Endothelial cell of umbilical vein (primary cell): Measurements from ENCODE around the gene IL17REL. TPM values are rescaled to one million over a fixed set of nuclear protein-coding genes. Genes with fewer than 3 reads are reported as not detected.

Experiments
- BruUV-seq: library from RNA; stranded (reverse); fragments of 400-500 nt; replicated peaks from 2 replicates; lab custom pipeline; 2021; lab: Mats Ljungman, UMichigan
- CTCF ChIA-PET: fragments of 300-600, 350-600 bp; sonication (Branson Sonifier 250); formaldehyde crosslinking; loops from one replicate; lab custom pipeline; 2021; ENCODE audit warnings: antibody characterized with exemption, inconsistent platforms; lab: Charles Lee
- POLR2A ChIA-PET: fragments of 300-600, 350-600 bp; sonication (Branson Sonifier 250); formaldehyde crosslinking; loops from one replicate; lab custom pipeline; 2021; ENCODE audit warnings: antibody characterized with exemption, inconsistent platforms; lab: Charles Lee
- DNase-seq: peaks from one replicate; pipeline ENCODE4 v3.0.0-alpha.2; 2011; ENCODE audit warnings: low read depth, low spot score
- FAIRE-seq: peaks from 2 replicates; lab custom pipeline; 2011; peaks lifted over from hg19 to GRCh38; lab: Jason Lieb, UNC
- H2AFZ ChIP-seq: 2 replicates; pipeline ENCODE4 v1.6.0; 2012; ENCODE audit warnings: low read depth, low read length, control low read depth, inconsistent platforms
- H3K27ac ChIP-seq: 2 replicates; pipeline ENCODE4 v1.5.1; 2011; ENCODE audit warnings: low read depth, mild to moderate bottlenecking, control low read depth, low read length, moderate library complexity; ENCODE audit not compliant: insufficient read depth
- H3K27me3 ChIP-seq, 2 experiments: 2 replicates each; pipeline versions ENCODE4 v1.6.0 to v1.6.1; 2011; ENCODE audit warnings: low read length in 2 of 2, mixed read lengths in 1 of 2; ENCODE audit not compliant: control insufficient read depth in 2 of 2, insufficient read depth in 2 of 2
- H3K36me3 ChIP-seq, 2 experiments: 2 replicates in 1 of 2; 3 replicates in 1 of 2; pipeline ENCODE4 v1.5.1; 2011; ENCODE audit warnings: low read length in 2 of 2, mild to moderate bottlenecking in 1 of 2, moderate library complexity in 1 of 2; ENCODE audit not compliant: control insufficient read depth in 2 of 2, insufficient read depth in 2 of 2; ENCODE audit errors: extremely low read depth in 1 of 2
- H3K4me1 ChIP-seq: 3 replicates; pipeline ENCODE4 v1.5.1; 2011; ENCODE audit warnings: mild to moderate bottlenecking, low read length; ENCODE audit not compliant: control insufficient read depth, insufficient read depth; ENCODE audit errors: extremely low read depth
- H3K4me2 ChIP-seq: 2 replicates; pipeline ENCODE4 v1.6.1; 2011; ENCODE audit warnings: low read length, control low read depth, mixed read lengths; ENCODE audit not compliant: insufficient read depth
- H3K4me3 ChIP-seq, 3 experiments: fragments of 200-600 bp in 1 of 3; sonication (generic), shearing (Covaris generic) in 1 of 3; replicated peaks in 1 of 3; 2 replicates each; pipeline ENCODE4 v1.5.1; 2011 to 2016; ENCODE audit warnings: control low read depth in 3 of 3, low read length in 3 of 3, mild to moderate bottlenecking in 2 of 3, inconsistent platforms in 1 of 3, low read depth in 1 of 3, moderate library complexity in 1 of 3; ENCODE audit not compliant: insufficient read depth in 1 of 3
- H3K79me2 ChIP-seq: 2 replicates; pipeline ENCODE4 v1.6.0; 2012; ENCODE audit warnings: low read length, inconsistent platforms; ENCODE audit not compliant: control insufficient read depth, insufficient read depth
- H3K9ac ChIP-seq: replicated peaks from 2 replicates; pipeline ENCODE3; 2011; ENCODE audit warnings: low read length, control low read depth; ENCODE audit not compliant: insufficient read depth; ENCODE audit errors: extremely low read depth
- H3K9me1 ChIP-seq: replicated peaks from 3 replicates; pipeline ENCODE4 v1.6.0; 2011; ENCODE audit warnings: mild to moderate bottlenecking, low read length; ENCODE audit not compliant: control insufficient read depth, insufficient read depth; ENCODE audit errors: extremely low read depth
- H3K9me3 ChIP-seq: replicated peaks from 2 replicates; pipeline ENCODE4 v1.5.1; 2012; ENCODE audit warnings: low read length, inconsistent platforms; ENCODE audit not compliant: control insufficient read depth, insufficient read depth
- H4K20me1 ChIP-seq: replicated peaks from 2 replicates; pipeline ENCODE3; 2011; ENCODE audit warnings: mild to moderate bottlenecking, low read length; ENCODE audit not compliant: control insufficient read depth, insufficient read depth; ENCODE audit errors: extremely low read depth
- CTCF ChIP-seq, 2 donors: IDR thresholded peaks; 1 replicate in 1 of 2; 2 replicates in 1 of 2; pipeline ENCODE4 v1.5.1; 2011; ENCODE audit warnings: low read length in 2 of 2, mild to moderate bottlenecking in 2 of 2, moderate library complexity in 2 of 2, control low read depth in 1 of 2, inconsistent platforms in 1 of 2, low read depth in 1 of 2; ENCODE audit not compliant: insufficient read depth in 1 of 2; ENCODE audit errors: extremely low read depth in 1 of 2
- JUN ChIP-seq: IDR thresholded peaks from 2 replicates; pipeline ENCODE4 v1.6.1; 2011; ENCODE audit warnings: borderline replicate concordance, low read depth; ENCODE audit not compliant: insufficient read length, insufficient read depth
- MAX ChIP-seq: IDR thresholded peaks from 2 replicates; pipeline ENCODE4 v1.6.1; 2011; ENCODE audit not compliant: insufficient read depth, insufficient read length
- dilution Hi-C: fragments of 300-500 bp; cut with MboI; formaldehyde crosslinking; loops from one replicate; pipeline ENCODE4 v1.15.0; 2019; ENCODE audit warnings: low sequenced_read_pairs; ENCODE audit not compliant: extremely low pct_ligation_motif_present
- intact Hi-C: fragments of 100-400 bp; cut with micrococcal nuclease; formaldehyde crosslinking; loops from one replicate; pipeline ENCODE4 v1.10.0; 2022
- polyA plus RNA-seq, 4 experiments: library from polyadenylated mRNA; depleted of rRNA in 3 of 4; stranded (reverse) in 3 of 4; unstranded in 1 of 4; fragments of >200 nt; gene quantifications; 2 replicates each; pipeline versions ENCODE4 v1.2.1 to v1.2.3, GENCODE V29; 2011 to 2012; ENCODE audit warnings: missing spikeins in 1 of 4
- total RNA-seq: library from RNA; stranded (reverse); gene quantifications from 2 replicates; pipeline ENCODE4 v1.2.3, GENCODE V29; 2021

The IL17REL gene
- total and polyA plus RNA-seq, 2 donors (not counting 3 experiments of a cell fraction or from before 2014, with no cell fraction given): 0.06 to 0.15 TPM

GRCh38 chr22:50002791-50003190 lies 9.8 kb downstream of the IL17REL start:
- Histone ChIP-seq H3K36me3 (no peaks in the 10 kb centered on the region), H3K4me2 (no peak overlapping the region), H3K27me3 (peaks cover 0 to 2% of the 10 kb centered on the region in 2 experiments), H3K27ac (no peak overlapping the region), H4K20me1 (no peaks in the 10 kb centered on the region), H3K4me1 (no peaks in the 10 kb centered on the region), H3K9me3 (no peaks in the 10 kb centered on the region), H3K9ac (no peak overlapping the region), H3K9me1 (no peaks in the 10 kb centered on the region), H3K79me2 (no peaks in the 10 kb centered on the region), H3K4me3 (no peak overlapping the region), H2AFZ (no peak overlapping the region)
- BruUV-seq: no TSS peak
- dilution Hi-C loops: no loop called here
- FAIRE-seq: no peak
- intact Hi-C loops: no loop called here
- CTCF ChIA-PET: interaction anchor here (1.1 to 1.2 kb wide), 3 partner anchors 9 to 113 kb away, joined by 3 to 4 read pairs (median 3); no protein-coding TSS in a partner anchor
- POLR2A ChIA-PET: no interaction called here
- DNase-seq: no peak
- no peak for TF ChIP-seq MAX
- TF ChIP-seq JUN: no peak
- no peak for TF ChIP-seq CTCF (IDR thresholded peaks at IDR 0.05; ENCODE audit: extremely low read depth in 1 of 2, insufficient read depth in 1 of 2, low read depth in 1 of 2, low read length in 2 of 2)
